ENCODE results near the gene DOK1. TPM values are rescaled to one million over a fixed set of nuclear protein-coding genes. Genes with fewer than 3 reads are reported as not detected.
A peak's percentile ranks its signal among the peaks of the same experiment; 100 is the strongest.

Gene DOK1
- polyA plus RNA-seq, 3 donors = 48.0 to 53.6 (median 49.3) TPM

DNA sequence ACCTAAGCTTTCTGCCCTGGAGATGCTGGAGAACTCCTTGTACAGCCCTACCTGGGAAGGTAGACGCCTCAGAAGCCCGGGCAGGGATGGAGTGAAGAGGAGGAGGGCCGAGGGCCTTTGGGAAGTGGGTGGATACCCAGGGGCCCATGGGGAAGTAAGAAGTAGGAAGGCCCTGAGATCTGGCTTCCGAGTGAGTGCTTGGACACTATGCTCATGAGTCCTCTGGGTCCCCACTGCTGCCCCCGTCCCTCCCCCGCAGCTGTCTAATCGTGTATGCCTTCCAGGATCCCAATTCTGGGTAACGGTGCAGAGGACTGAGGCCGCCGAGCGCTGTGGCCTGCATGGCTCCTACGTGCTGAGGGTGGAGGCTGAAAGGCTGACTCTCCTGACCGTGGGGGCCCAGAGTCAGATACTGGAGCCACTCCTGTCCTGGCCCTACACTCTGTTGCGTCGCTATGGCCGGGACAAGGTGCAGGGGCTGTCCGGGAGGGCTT lies 1.1 kb downstream of the DOK1 start:
- H3K27me3 Mint-ChIP-seq (ENCODE audit: low read depth in 3 of 3) = peaks cover 0 to 4% (median 2%) of the 10 kb centered on the region in 3 donors
- H3K4me3 ChIP-seq (replicated peaks in 1 of 3; ENCODE audit: low read depth in 2 of 3, low read length in 3 of 3) = peak overlapping the region; percentile 94 to 99 (median 98)
- H3K4me1 Mint-ChIP-seq = peaks cover 42% of the 10 kb centered on the region
- H3K36me3 Mint-ChIP-seq = peaks cover 24 to 33% of the 10 kb centered on the region in 2 donors
- TF ChIP-seq, protein P1, sequence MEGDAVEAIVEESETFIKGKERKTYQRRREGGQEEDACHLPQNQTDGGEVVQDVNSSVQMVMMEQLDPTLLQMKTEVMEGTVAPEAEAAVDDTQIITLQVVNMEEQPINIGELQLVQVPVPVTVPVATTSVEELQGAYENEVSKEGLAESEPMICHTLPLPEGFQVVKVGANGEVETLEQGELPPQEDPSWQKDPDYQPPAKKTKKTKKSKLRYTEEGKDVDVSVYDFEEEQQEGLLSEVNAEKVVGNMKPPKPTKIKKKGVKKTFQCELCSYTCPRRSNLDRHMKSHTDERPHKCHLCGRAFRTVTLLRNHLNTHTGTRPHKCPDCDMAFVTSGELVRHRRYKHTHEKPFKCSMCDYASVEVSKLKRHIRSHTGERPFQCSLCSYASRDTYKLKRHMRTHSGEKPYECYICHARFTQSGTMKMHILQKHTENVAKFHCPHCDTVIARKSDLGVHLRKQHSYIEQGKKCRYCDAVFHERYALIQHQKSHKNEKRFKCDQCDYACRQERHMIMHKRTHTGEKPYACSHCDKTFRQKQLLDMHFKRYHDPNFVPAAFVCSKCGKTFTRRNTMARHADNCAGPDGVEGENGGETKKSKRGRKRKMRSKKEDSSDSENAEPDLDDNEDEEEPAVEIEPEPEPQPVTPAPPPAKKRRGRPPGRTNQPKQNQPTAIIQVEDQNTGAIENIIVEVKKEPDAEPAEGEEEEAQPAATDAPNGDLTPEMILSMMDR (IDR thresholded peaks at IDR 0.05) = no peak
- peak overlapping the region; percentile 97 for H3K4me2 ChIP-seq (replicated peaks; ENCODE audit: extremely low read depth, low read length, poor library complexity, severe bottlenecking)
- H3K9ac ChIP-seq (ENCODE audit: insufficient read depth, low read length, poor library complexity, severe bottlenecking) = peak overlapping the region; percentile 88
- 28% methylated on average over 13 of the region's 17 CpGs for WGBS (ENCODE audit: insufficient coverage)
- peak overlapping the region; percentile 82 to 94 for H3K27ac ChIP-seq (ENCODE audit: low read depth in 1 of 2, low read length in 2 of 2)
- H4K20me1 ChIP-seq (ENCODE audit: insufficient read depth, low read length) = peaks cover 23% of the 10 kb centered on the region
- H3K4me3 Mint-ChIP-seq = peak overlapping the region; percentile 98 to 99
- H3K27ac Mint-ChIP-seq = peak overlapping the region; percentile 91 to 98 (median 96)
- peaks cover 54% of the 10 kb centered on the region for H3K79me2 ChIP-seq (ENCODE audit: insufficient read depth, low read length)
- no peaks in the 10 kb centered on the region for H3K9me3 ChIP-seq (replicated peaks in 1 of 2; ENCODE audit: control insufficient read depth in 1 of 2, insufficient read depth in 1 of 2, low read length in 2 of 2)
- intact Hi-C loops (cut with micrococcal nuclease) = no loop called here
- H3K36me3 ChIP-seq (replicated peaks in 1 of 2; ENCODE audit: control insufficient read depth in 1 of 2, insufficient read depth in 2 of 2, low read length in 2 of 2) = peaks cover 20 to 28% of the 10 kb centered on the region in 2 donors
- H2AFZ ChIP-seq (ENCODE audit: insufficient read depth, low read depth, low read length, poor library complexity, severe bottlenecking) = peak overlapping the region; percentile 90
- H3K9me3 Mint-ChIP-seq = no peaks in the 10 kb centered on the region
- peak; percentile 43 to 59 (median 57) for DNase-seq
- peaks cover 23 to 42% of the 10 kb centered on the region in 2 donors for H3K4me1 ChIP-seq (ENCODE audit: control insufficient read depth in 1 of 2, insufficient read depth in 2 of 2, low read length in 2 of 2)
- no peaks in the 10 kb centered on the region for H3K27me3 ChIP-seq (ENCODE audit: control insufficient read depth in 2 of 2, insufficient read depth in 2 of 2, low read length in 2 of 2)

DNA sequence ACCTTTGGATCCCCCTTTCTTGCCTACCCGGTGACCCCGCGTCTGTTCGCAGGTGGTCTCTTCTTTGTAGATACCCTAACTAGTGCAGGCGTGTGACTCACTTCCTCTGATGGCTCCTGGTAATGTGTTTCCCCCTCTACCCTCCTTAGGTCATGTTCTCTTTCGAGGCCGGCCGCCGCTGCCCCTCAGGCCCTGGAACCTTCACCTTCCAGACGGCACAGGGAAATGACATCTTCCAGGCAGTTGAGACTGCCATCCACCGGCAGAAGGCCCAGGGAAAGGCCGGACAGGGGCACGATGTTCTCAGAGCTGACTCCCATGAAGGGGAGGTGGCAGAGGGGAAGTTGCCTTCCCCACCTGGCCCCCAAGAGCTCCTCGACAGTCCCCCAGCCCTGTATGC lies 1.6 kb downstream of the DOK1 start:
- H3K27me3 Mint-ChIP-seq (ENCODE audit: low read depth in 3 of 3) = peaks cover 0 to 4% (median 2%) of the 10 kb centered on the region in 3 donors
- H2AFZ ChIP-seq (ENCODE audit: insufficient read depth, low read depth, low read length, poor library complexity, severe bottlenecking) = peak overlapping the region; percentile 90
- peak overlapping the region; percentile 98 to 99 for H3K4me3 Mint-ChIP-seq
- peaks cover 20 to 28% of the 10 kb centered on the region in 2 donors for H3K36me3 ChIP-seq (replicated peaks in 1 of 2; ENCODE audit: control insufficient read depth in 1 of 2, insufficient read depth in 2 of 2, low read length in 2 of 2)
- H3K4me2 ChIP-seq (replicated peaks; ENCODE audit: extremely low read depth, low read length, poor library complexity, severe bottlenecking) = peak overlapping the region; percentile 97
- H3K36me3 Mint-ChIP-seq = peaks cover 23 to 30% of the 10 kb centered on the region in 2 donors
- intact Hi-C loops (cut with micrococcal nuclease) = no loop called here
- H3K9ac ChIP-seq (ENCODE audit: insufficient read depth, low read length, poor library complexity, severe bottlenecking) = peak overlapping the region; percentile 88
- H3K9me3 ChIP-seq (replicated peaks in 1 of 2; ENCODE audit: control insufficient read depth in 1 of 2, insufficient read depth in 1 of 2, low read length in 2 of 2) = no peaks in the 10 kb centered on the region
- DNase-seq = peak in 1 of 3 donors; percentile 31
- H3K79me2 ChIP-seq (ENCODE audit: insufficient read depth, low read length) = peaks cover 53% of the 10 kb centered on the region
- TF ChIP-seq, protein P1 (IDR thresholded peaks at IDR 0.05) = no peak
- peaks cover 23% of the 10 kb centered on the region for H4K20me1 ChIP-seq (ENCODE audit: insufficient read depth, low read length)
- H3K4me3 ChIP-seq (replicated peaks in 1 of 3; ENCODE audit: low read depth in 2 of 3, low read length in 3 of 3) = peak overlapping the region; percentile 94 to 99 (median 98)
- 17% methylated on average over 9 of the region's 14 CpGs for WGBS (ENCODE audit: insufficient coverage)
- H3K4me1 ChIP-seq (ENCODE audit: control insufficient read depth in 1 of 2, insufficient read depth in 2 of 2, low read length in 2 of 2) = peaks cover 23 to 43% of the 10 kb centered on the region in 2 donors
- peaks cover 43% of the 10 kb centered on the region for H3K4me1 Mint-ChIP-seq
- peak overlapping the region; percentile 82 to 94 for H3K27ac ChIP-seq (ENCODE audit: low read depth in 1 of 2, low read length in 2 of 2)
- H3K27me3 ChIP-seq (ENCODE audit: control insufficient read depth in 2 of 2, insufficient read depth in 2 of 2, low read length in 2 of 2) = no peaks in the 10 kb centered on the region
- no peaks in the 10 kb centered on the region for H3K9me3 Mint-ChIP-seq
- peak overlapping the region; percentile 91 to 98 (median 96) for H3K27ac Mint-ChIP-seq

All from CD14-positive monocyte (primary cell).